Measurements from ENCODE around the gene RGR. TPM values are rescaled to one million over a fixed set of nuclear protein-coding genes. Genes with fewer than 3 reads are reported as not detected.
A peak's percentile ranks its signal among the peaks of the same experiment; 100 is the strongest.

RGR gene
- total RNA-seq, 4 donors from 2014 or later = not detected

GRCh38 chr10:84212014-84212413 is 32.8 kb upstream of the RGR start:
- TF ChIP-seq EP300 (IDR thresholded peaks at IDR 0.05) (no peak), POLR2AphosphoS5 (IDR thresholded peaks at IDR 0.05) (no peak), CTCF (IDR thresholded peaks at IDR 0.05) (no peak), POLR2A (IDR thresholded peaks at IDR 0.05) (no peak)
- no peak overlapping the region for H3K27ac ChIP-seq
- no peak overlapping the region for H3K4me3 ChIP-seq
- peaks cover 5% of the 10 kb centered on the region for H3K27me3 ChIP-seq
- no peaks in the 10 kb centered on the region for H3K4me1 ChIP-seq
- WGBS = 81% methylated on average over 4 of the region's 5 CpGs
- no peaks in the 10 kb centered on the region for H3K9me3 ChIP-seq
- H3K36me3 ChIP-seq = peaks cover 4% of the 10 kb centered on the region
- peak in 1 of 2 donors; percentile 59 for DNase-seq (ENCODE audit: low spot score in 2 of 2)

- TF ChIP-seq EP300 (IDR thresholded peaks at IDR 0.05) (no peak), POLR2A (IDR thresholded peaks at IDR 0.05) (no peak), CTCF (IDR thresholded peaks at IDR 0.05) (no peak), POLR2AphosphoS5 (IDR thresholded peaks at IDR 0.05) (no peak)
- Histone ChIP-seq H3K4me3 (no peak overlapping the region), H3K27ac (no peak overlapping the region), H3K4me1 (no peaks in the 10 kb centered on the region), H3K27me3 (peaks cover 5% of the 10 kb centered on the region), H3K9me3 (no peaks in the 10 kb centered on the region), H3K36me3 (peaks cover 4% of the 10 kb centered on the region)
- peak in 1 of 2 donors; percentile 58 for DNase-seq (ENCODE audit: low spot score in 2 of 2)
- 87% methylated on average over 3 of the region's 11 CpGs for WGBS
Measured at GRCh38 chr10:84213076-84213475, 31.8 kb upstream of the RGR start.

- peaks cover 4% of the 10 kb centered on the region for H3K36me3 ChIP-seq
- H3K4me1 ChIP-seq = no peaks in the 10 kb centered on the region
- H3K4me3 ChIP-seq = no peak overlapping the region
- H3K27ac ChIP-seq = no peak overlapping the region
- H3K27me3 ChIP-seq = peaks cover 5% of the 10 kb centered on the region
- WGBS = 64% methylated on average over 11 of the region's 25 CpGs
- no peak for TF ChIP-seq POLR2A (IDR thresholded peaks at IDR 0.05)
- TF ChIP-seq CTCF (IDR thresholded peaks at IDR 0.05) = no peak
- DNase-seq (ENCODE audit: low spot score in 2 of 2) = peak in 1 of 2 donors; percentile 63
- no peaks in the 10 kb centered on the region for H3K9me3 ChIP-seq
Measured at GRCh38 chr10:84214046-84214572, 30.7 kb upstream of the RGR start.

- Histone ChIP-seq H3K27ac (no peak overlapping the region), H3K9me3 (no peaks in the 10 kb centered on the region), H3K4me1 (no peaks in the 10 kb centered on the region), H3K4me3 (no peak overlapping the region), H3K36me3 (peaks cover 4% of the 10 kb centered on the region), H3K27me3 (peaks cover 5% of the 10 kb centered on the region)
- WGBS = 47% methylated on average over 12 of the region's 12 CpGs
- DNase-seq (ENCODE audit: low spot score in 2 of 2) = peak in 1 of 2 donors; percentile 55
- no peak for TF ChIP-seq EP300 (IDR thresholded peaks at IDR 0.05)
- peak in 1 of 2 donors; percentile 53 for TF ChIP-seq CTCF (IDR thresholded peaks at IDR 0.05)
Measured at GRCh38 chr10:84214612-84215235, 30.1 kb upstream of the RGR start.

- peak in 1 of 2 donors; percentile 72 for DNase-seq (ENCODE audit: low spot score in 2 of 2)
- H3K4me1 ChIP-seq = no peaks in the 10 kb centered on the region
- no peak overlapping the region for H3K27ac ChIP-seq
- no peak overlapping the region for H3K4me3 ChIP-seq
- whole genome bisulfite sequencing = 87% methylated on average over 5 of the region's 9 CpGs
- peaks cover 4% of the 10 kb centered on the region for H3K36me3 ChIP-seq
- no peak for TF ChIP-seq CTCF (IDR thresholded peaks at IDR 0.05)
- no peak for TF ChIP-seq POLR2AphosphoS5 (IDR thresholded peaks at IDR 0.05)
- TF ChIP-seq POLR2A (IDR thresholded peaks at IDR 0.05) = no peak
- TF ChIP-seq EP300 (IDR thresholded peaks at IDR 0.05) = no peak
- H3K9me3 ChIP-seq = no peaks in the 10 kb centered on the region
- peaks cover 3% of the 10 kb centered on the region for H3K27me3 ChIP-seq
Measured at GRCh38 chr10:84216834-84217233, 28.0 kb upstream of the RGR start.

Data from suprapubic skin (tissue), 4 donors.